NCI-H1694 (cell line): Measurements from ENCODE around the gene HOXA3.

Experiments used
- DNase-seq: peaks from one replicate; lab custom pipeline; 2025; lab: John Stamatoyannopoulos, UW

HOXA3 gene

DNA sequence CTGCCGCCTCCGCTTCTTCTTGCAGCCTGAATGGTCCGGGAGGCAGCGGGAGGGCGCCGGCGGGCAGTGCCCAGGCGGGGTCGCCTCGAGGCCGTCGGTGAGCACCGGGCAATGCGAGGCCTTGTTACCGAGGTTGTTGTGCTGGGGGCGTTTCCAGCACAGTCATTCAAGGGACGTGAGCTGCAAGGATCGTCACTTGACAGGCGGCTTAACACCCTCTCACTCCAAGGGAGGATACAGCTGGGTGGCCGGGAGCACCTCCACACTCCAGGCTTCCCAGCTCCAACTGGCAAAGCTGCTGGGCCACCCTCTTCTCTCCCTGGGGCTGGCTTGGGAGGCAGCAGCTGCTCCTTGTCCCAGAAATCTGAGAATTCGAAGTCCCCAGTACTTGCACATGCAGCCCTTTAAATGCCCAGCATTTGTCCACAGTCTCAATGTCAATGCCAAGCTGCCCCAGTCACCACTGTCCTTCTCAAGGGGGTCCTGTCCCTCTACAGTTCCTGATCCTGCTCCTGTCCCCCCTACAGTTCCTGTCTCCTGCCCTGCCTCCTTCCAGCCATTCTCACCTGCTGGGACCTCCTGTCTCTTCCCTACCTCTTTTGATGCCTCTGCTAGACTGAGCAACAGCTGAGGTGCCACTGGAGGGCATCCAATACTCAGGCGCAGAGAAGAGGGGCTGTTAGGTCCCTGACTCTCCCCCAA is 37.1 kb upstream of the HOXA3 start:
- DNase-seq, result no peak

DNA sequence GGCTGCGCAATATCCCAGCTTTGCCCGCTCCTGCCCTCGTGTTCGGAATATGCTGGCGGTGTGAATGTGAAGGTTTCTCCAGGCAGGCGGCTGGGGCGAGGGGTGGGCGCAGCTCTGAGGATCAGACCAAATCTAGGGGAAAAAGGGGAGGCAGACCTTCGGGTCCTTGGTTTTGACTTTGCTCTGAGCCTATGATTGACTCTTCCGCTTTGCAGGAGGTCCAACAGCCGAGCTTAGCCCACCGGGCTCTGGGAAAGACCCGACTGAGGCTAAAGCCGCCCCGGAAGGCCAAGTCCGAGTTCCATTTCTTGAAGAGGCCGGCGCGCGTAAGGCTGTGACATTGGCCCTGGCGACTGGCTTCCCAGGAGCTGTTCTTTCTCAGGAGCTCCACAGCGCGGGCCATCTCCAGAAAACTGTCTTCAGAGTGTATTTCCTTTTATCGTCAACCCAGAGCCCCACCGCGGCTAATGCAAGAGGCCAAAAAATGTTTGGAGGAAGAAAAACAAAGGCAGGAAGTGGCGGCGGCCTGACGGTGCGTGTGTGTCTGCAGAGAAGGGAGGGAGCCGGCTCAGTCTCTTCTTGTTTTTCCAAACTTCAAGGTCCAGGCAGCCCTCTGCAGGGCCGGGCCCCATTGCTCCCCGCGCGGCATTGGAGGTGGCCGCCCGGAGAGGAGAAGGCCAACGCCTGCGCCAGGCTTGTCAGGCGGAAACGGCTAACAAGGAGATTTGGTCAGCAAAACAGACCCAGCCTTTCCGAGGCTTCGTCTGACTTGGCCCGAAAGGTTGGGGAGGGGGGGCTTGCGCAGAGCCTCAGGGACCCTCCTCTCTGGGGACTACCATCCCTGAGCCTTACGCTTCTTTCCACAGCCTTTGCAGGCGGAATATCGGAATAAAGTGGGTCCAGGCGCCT is 36.3 kb upstream of the HOXA3 start:
- no peak for DNase-seq

DNA sequence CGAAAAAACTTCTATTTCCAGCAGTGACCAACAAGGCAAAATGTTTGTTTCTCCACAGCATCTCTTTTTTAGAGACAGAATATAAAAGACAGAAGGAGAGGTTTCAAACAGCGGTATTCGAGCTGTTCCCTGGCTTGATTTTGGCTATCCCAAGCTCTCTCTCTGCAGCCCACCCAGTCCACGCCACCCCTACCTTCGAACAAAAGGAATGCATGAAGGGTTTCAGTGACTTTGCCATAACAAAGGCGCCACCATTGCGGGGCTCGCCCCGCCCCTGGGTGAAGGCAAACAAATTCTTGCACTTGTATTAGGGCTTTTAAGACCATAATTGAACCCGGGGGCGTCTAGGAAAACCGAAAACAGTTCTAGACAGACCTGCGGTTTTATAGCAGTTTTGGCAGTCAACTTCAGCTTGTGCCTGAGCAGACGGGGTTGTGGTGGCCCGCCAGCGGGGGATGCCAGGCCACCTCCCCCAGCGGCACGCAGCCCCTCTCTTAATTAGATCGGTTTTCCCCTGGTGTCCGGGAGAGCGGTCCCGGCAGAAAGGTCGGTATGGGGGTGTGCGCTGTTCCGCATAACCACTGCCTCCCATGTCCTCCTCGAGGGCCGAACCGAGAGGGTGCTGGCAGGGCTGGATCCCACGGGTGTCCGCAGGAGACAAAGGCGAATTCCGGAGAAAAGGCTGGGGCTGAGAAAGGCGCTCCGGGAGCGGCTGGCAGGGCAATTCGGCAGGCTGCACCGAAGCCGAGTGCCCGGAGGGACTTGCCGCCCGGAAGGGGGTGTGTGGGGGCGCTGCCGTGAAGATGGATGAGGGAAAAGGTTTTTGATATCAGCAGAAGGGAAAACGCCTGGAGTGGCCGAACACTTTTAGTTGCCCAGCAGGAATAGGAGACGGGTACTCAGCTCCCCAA is 35.3 kb upstream of the HOXA3 start:
- DNase-seq, result no peak

DNA sequence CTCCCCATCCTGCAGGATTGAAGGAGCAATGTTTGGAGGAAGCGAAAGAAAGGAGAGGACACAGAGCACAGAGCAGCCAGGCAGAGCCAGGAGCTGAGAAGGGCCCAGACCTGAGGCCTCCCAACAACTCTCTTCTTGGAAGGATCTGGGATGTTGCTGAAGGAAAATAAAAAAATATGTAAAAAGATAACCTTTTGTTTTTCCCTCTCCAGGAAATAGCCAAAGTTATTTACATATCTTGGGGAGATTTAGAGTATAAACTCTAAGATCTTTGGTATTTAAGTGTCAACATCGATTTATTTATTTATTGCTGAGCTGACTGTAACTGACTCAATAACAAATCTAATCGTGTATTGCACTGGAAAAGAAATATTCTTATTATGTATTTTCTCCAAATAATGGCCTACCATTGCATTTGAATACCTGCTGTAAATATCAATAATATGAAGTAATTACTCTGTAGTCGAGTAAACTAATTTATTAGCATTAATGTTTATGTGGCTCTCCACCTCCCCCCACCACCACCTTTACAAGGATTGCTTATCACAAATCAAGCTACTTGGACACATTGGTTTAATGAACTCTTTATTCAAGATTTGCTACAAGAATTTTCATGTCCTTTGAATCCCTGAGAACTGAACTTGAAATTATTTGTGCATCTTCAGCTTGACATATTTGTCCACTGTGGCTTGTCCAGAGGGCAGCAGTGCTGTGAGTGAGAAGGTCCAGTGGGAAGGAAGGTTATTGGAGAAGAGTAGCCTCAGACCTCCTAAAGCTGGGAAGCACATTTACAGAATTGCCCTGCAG is 34.5 kb upstream of the HOXA3 start:
- no peak for DNase-seq

DNA sequence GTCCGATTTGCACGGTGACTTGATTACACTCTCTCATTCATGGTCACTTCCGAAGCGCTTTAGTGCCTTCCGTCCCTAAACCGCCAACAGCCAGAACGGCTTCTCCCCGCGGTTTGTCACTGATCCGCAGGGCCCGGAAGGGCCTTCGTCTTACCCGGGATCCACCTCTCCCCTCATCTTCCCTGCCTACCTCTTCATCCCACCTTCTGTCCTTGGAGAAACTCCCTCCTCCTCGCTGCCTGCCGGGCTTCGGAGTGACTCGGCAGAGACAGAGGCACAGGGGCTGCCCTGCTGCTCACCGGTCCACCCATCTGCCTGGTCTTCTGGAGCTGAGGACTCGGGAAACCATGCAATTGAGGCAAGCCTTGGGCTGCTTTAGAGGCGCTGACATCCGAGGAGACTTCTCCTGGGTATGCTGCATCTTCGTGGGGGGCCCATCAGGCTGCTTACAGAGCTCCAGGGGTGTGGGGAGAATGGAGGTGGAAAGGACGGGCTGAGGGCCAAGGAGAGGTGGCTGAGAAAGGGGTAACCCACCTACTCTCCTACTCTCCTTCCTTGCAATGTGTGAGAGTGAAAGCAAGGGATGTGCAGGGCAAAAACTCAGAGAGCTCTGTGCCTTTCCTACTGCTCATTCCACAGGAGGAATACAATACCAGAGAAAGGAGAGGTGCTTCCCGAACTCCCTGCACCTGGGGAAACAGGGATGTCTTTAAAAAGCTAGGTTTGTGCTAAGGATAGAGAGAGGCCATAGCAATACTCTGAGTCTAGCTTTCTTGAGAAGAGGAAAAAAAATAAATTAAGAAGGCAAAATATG is 33.7 kb upstream of the HOXA3 start:
- DNase-seq, result no peak

DNA sequence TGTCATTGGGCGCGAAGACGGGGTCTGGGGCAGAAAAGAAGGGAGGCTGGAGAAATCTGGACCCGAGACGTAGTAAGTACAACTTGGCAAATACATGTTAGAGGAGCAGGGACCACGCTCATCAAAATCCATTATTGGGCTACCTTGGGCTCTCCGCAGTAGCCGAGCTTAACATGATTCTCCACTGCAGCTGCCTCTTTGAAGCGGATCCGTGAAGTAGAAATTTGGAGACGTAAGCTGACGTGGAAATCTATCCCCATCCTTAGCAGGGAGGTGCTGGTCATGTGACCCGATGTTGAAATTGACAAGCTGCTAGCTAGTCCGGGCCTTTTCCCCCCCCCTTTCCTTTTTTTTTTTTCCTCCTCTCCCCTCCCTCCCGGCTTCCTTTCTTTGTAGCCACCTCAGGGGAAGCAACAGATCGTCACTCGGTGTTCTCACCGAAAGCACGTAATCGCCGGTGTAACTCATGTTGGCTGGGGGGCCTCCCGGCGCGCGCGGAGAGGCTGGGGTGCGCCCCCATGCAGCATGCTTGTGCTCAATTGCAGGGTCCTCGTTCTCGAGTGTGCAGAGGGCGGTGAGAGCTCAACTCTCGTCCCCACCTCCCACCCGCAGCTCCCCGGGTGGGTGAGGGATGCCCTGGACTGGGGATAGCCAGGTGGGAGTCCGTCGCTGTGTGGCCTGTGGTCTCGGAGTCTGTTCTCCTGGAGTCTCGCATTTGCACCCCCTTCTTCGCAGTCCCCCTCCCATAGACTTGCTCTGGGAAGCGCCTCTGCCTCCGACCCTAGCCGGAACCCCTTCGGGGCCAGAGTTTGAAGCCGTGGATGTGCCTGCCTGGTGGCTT is 32.9 kb upstream of the HOXA3 start, which contains the start of gene HOXA11:
Gene HOXA11, minus strand, starts transcription at position 220 of the 841 bp plus-strand sequence. Its CDS starts 88 bp downstream, at position 132.
- no peak for DNase-seq

DNA sequence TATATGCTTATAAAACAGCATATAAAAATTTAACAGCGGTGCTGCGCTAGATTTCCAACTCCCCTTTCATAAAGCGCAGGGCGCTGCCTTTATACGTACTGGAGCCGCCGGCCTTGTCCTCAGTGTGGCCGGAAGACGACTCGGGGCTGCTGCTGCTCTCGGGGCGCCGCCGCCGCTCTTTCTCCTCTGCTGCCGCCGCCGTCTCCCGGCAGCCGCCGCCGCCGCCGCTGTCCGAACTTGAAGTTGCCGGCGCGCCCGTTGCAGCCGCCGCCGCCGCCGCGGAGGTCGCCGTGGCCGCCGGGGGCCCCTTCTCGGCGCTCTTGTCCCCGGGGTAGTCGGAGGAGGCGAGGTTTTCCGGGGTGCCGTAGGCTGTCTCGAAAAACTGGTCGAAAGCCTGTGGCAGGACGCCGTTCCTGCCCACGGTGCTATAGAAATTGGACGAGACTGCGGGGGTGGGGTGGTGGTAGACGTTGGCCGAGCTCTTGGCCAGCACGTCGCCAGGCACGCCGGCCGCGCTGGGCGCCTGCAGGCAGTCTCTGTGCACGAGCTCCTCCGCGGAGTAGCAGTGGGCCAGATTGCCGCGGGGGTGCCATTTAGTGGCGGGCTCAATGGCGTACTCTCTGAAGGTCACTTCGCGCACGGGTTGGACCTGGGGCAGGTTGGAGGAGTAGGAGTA is 32.1 kb upstream of the HOXA3 start:
- DNase-seq, result no peak

DNA sequence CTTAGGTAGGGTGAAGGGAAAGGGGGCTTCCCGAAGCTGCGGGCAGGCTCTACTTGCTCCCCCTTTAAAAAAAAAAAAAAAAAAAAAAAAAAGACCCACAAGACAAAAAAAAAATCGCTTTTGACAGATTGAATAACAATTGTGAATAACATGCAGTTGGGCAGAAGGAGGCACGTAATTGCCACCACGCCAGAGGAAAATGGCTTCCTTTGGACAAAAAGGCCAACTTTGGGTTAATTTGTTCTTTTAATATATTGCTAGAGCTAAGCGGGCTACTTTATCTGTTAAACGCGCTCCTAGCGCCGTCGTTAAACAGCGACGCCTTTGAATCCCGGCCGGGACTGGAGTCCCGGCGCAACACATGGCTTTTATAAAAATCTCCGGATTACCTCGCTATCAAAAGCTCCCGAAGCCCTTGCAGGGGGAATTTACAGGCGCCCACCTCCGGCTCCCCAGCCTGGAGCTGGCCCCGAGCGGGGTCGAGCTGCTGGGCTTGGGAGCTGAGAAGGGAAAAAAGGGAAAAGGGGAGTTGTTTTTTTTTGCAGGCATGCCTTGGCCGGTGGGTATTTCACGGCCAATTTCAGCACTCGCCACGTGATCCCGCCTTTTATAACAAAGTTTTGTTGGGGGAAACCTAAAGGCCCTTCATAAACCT is 31.4 kb upstream of the HOXA3 start:
- DNase-seq, result no peak

DNA sequence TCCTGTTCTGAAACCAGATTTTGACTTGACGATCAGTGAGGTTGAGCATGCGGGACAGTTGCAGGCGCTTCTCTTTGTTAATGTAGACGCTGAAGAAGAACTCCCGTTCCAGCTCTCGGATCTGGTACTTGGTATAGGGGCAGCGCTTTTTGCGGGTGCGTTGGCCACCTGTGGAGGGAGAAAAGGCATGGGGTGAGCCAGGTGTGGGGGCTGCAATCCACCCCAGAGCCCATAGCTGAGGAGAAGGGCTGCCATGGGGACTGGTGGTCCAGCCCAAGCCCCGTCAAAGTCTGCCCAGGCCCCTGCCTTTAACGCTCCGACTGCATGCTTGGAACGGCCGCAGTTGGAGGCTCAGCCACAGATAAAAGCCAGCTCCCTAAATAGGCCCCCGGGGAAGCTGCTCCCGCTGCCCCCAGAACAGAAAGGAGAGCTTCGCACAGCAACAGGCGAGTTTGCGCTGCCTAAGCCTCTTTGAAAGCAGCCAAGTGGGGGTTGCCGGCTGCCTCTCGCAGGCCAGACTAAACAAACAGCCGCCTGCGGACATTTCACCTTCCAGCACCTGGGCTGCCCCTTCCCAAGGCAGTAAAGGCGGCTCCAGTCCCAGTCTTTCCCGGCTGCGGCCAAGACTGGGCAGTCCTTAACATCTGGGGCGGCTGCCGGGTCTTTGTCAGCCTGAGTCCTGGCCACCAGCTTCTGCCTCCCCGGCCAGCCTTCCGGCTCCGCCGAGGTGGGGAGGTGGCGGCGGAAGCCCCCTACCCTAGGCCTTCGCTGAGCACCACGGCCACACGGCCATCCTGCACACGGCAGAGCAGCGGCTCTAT is 30.7 kb upstream of the HOXA3 start:
- DNase-seq, result no peak

DNA sequence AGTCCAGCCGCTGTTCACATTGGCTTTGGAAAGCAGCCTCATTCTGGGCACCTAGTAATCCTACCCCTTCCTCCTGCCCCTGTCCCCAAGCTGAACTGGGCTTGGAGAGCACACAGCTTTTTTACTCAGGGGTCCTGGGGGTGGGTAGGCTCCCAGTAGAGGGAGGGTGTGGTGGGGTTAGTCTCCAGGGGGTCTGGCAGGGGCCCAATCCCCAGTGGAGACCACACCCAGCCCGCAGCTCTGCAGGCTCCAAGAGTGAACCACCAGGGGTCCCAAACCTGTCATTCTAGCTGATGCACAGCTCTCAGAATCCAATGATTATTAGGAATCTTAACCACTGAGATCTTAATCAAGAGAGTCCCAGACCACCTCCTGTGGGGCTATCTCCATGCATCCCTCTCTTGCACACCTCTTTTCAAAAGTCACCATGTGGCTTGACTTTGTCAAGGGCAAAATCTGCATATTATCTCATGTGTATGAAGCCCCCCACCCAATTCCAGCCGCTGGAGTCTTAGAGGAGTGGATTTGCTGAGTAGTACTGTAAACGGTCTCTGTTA is 30.0 kb upstream of the HOXA3 start:
- no peak for DNase-seq

DNA sequence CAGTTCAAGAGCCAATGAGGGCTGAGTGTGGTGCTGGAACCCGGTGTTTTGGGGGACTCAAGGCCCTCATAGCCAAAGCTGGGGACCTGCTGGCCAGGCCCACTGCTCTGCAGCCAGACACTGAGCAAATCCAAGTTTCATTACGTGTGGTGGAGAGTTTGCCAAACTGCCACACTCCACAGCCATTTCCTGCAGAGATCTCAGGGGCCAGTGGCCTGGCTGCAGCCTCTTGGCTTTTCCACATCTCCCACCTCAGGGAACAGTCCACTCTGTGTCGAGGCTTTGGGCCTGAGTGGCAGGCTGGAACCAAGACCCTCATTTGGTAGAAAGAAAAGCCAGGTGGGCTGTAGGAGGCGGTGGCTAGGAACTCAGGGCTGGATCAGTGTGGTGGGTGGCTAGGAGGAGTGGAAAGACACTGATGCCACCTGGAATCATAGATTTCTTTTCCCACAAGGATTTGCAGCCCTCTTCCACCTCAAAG is 29.5 kb upstream of the HOXA3 start:
- no peak for DNase-seq

DNA sequence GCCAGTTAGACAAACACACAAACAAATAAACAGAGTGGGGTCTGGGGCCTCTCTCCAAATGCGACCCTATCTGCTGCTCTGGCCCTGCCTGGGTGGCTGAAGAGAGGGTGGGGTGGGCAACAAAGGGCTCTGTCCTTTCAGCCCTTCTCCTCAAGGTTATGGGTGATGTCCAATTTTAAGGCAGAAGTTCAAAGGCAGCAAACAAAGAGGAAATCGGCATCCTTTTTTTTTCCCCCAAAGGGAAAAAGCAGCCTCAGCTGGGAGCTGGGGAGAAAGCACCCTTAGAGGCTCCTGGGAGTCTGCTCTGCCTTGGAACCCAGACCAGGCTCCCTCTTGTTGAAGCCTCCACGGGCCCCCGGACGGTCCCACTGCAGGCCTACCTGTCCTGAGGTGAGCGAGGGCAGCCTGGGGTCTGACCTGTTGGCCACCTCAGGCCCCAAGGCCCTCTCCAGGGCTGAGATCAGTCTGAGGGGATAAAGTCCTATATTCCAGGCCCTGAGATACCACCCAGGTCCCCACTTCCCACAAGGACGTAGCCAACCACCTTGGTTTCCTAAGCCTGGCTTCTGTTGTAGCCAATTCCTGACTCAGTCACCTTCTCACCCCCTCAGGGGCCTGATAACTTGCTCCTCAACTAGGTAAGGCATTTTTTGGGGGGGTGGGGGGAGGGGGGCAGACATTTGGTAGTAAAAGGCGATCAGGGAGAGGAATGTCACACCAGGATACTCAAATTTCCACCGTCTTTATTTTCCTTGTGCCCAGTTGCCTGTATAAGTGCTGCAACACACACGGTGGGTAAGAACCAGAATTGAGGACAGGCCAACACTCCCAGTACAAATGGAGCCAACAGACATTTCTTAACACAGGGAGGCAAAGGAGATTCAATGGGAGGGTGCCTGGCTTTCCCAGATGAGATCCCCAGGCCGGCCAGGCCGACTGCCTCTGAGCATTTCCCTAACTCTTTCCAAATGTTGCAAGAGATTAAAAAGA is 28.3 kb upstream of the HOXA3 start:
- DNase-seq, result no peak

DNA sequence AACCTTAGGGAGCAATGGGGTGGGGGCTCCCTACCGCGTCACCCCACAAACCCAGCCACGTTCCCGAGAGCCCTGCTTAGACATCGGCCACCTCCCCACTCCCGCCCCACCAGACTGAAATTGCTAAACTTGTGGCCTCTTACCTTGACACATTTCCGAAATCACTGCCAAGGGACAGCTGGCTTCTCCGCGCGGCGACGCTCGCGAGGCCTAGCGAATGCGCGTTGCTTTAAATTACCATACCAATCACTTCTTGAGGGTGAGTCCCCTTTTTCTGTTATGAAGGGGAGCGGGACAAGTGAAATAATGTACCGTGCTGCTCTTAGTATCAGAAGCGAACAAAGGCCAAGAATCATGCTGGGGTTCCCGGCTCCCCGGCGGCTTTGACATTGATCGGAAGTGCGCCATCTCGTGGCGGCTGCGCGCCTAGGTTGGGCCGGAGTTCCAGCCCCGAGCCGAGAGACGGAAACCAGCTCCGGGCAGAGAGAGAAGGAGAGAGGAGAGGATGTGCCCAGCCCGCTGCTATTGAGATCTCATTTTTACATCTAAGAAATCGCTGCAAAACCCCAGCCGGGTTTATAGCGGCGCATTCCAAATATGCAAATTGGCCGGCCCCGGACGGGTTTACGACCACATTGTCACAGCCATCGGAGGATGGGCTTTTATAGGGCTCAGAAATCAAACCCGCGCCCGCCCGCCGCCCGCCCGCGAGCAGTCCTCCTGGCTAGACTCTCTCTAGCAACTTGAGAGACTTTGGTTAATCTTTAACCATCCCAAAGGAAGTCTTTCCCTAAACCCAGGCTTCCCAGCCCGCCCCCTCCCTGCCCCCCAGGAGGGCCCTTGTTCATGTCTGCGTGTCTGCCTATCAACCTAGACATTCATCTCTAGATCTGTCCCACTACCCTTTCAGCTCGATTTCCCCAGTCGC is 27.4 kb upstream of the HOXA3 start:
- no peak for DNase-seq

DNA sequence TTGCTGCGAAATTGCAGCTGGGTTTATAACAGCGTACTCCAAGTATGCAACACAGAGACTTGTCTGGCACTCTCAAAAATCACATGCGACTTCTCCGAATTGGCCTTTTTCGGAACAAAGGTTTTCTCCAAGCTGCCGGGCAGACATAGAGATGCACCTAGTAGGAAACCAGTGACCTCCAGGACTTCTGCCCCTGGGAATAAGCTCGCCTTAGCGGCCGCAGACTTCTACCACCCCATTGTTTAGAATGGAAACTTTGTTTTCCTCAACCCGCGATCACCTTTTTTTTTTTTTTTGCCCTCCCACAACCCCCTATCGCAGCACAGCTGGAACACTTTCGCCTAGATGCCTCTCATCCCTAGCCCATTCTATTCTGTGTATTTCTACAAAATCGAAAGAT is 26.6 kb upstream of the HOXA3 start:
- no peak for DNase-seq

DNA sequence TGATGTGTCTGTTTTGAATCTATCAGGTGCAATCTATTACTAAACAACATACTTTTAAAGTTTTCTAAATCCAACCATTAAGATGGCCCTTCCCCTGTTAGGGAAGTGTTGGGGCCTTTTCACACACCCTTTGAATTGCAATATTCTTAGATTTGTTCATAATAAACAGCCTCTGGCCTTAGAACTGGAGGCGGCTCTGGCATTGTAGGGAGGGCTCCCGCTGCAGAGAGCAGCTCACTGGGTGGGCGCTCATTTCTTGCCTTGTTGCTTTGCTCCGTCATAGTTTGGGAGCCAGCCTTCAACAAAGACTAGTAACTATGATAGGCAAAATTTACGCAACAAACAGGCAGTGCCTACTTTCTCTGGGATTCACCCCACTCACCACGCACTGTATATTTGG is 26.0 kb upstream of the HOXA3 start:
- DNase-seq, result no peak
